Trophoblast cell (in vitro differentiated cells and primary cell): ENCODE measurements around the gene AEBP2.
A peak's percentile ranks its signal among the peaks of the same experiment; 100 is the strongest.

Experiments used
- DNase-seq, 2 donors: peaks; one replicate each; pipeline ENCODE4 v3.0.0-alpha.2; 2016
- H2AFZ ChIP-seq: 2 replicates; pipeline ENCODE4 v1.6.1; 2013; ENCODE audit warnings: low read length, moderate library complexity, mild to moderate bottlenecking; ENCODE audit not compliant: insufficient read depth, poor library complexity
- H2AK5ac ChIP-seq: 2 replicates; pipeline ENCODE4 v1.6.1; 2013; ENCODE audit warnings: mild to moderate bottlenecking, low read length
- H2BK120ac ChIP-seq: 2 replicates; pipeline ENCODE4 v1.6.1; 2013; ENCODE audit warnings: low read length, mild to moderate bottlenecking, moderate library complexity; ENCODE audit not compliant: insufficient read depth, poor library complexity
- H2BK12ac ChIP-seq: 2 replicates; pipeline ENCODE4 v1.6.1; 2013; ENCODE audit warnings: mild to moderate bottlenecking, low read length, moderate library complexity
- H2BK5ac ChIP-seq: 2 replicates; pipeline ENCODE4 v1.6.1; 2013; ENCODE audit warnings: low read length, low read depth, moderate library complexity, mild to moderate bottlenecking; ENCODE audit not compliant: poor library complexity
- H3K14ac ChIP-seq: 2 replicates; pipeline ENCODE4 v1.6.1; 2013; ENCODE audit warnings: mild to moderate bottlenecking, low read length
- H3K18ac ChIP-seq: 2 replicates; pipeline ENCODE4 v1.6.1; 2013; ENCODE audit warnings: mild to moderate bottlenecking, low read length
- H3K23ac ChIP-seq: 2 replicates; pipeline ENCODE4 v1.6.1; 2013; ENCODE audit warnings: low read length
- H3K27ac ChIP-seq: 2 replicates; pipeline ENCODE4 v1.5.1; 2013; ENCODE audit warnings: low read depth, mild to moderate bottlenecking, inconsistent platforms, low read length, moderate library complexity
- H3K27me3 ChIP-seq: 2 replicates; pipeline ENCODE4 v1.6.1; 2013; ENCODE audit warnings: inconsistent platforms, mild to moderate bottlenecking, low read length, moderate library complexity; ENCODE audit not compliant: insufficient read depth
- H3K36me3 ChIP-seq, 2 experiments: 1 replicate in 1 of 2; 2 replicates in 1 of 2; pipeline ENCODE4 v1.6.1; 2013; ENCODE audit warnings: low read length in 2 of 2, mild to moderate bottlenecking in 2 of 2, moderate library complexity in 1 of 2; ENCODE audit not compliant: insufficient read depth in 2 of 2, control insufficient read depth in 1 of 2
- H3K4ac ChIP-seq: 2 replicates; pipeline ENCODE4 v1.6.1; 2013; ENCODE audit warnings: low read depth, mild to moderate bottlenecking, low read length, moderate library complexity
- H3K4me1 ChIP-seq, 2 experiments: 1 replicate in 1 of 2; 2 replicates in 1 of 2; pipeline ENCODE4 v1.6.1; 2013; ENCODE audit warnings: low read length in 2 of 2, mild to moderate bottlenecking in 2 of 2, moderate library complexity in 1 of 2; ENCODE audit not compliant: insufficient read depth in 2 of 2, control insufficient read depth in 1 of 2
- H3K4me2 ChIP-seq: 2 replicates; pipeline ENCODE4 v1.6.1; 2013; ENCODE audit warnings: inconsistent platforms, mild to moderate bottlenecking, low read length, moderate library complexity
- H3K4me3 ChIP-seq: 2 replicates; pipeline ENCODE4 v1.5.1; 2013; ENCODE audit warnings: mild to moderate bottlenecking, low read depth, low read length, inconsistent platforms
- H3K79me1 ChIP-seq: one replicate; pipeline ENCODE4 v1.6.1; 2013; ENCODE audit warnings: low read length
- H3K79me2 ChIP-seq: 2 replicates; pipeline ENCODE4 v1.6.1; 2013; ENCODE audit warnings: low read length, mild to moderate bottlenecking; ENCODE audit not compliant: control insufficient read depth, insufficient read depth, poor library complexity
- H3K9ac ChIP-seq: 2 replicates; pipeline ENCODE4 v1.6.1; 2013; ENCODE audit warnings: mild to moderate bottlenecking, low read length
- H3K9me3 ChIP-seq: 2 replicates; pipeline ENCODE4 v1.6.1; 2013; ENCODE audit warnings: low read depth, mild to moderate bottlenecking, control low read depth, inconsistent platforms, low read length; ENCODE audit not compliant: insufficient read depth
- H4K12ac ChIP-seq: 2 replicates; pipeline ENCODE4 v1.6.1; 2013; ENCODE audit warnings: low read depth, mild to moderate bottlenecking, low read length, moderate library complexity
- H4K8ac ChIP-seq: 2 replicates; pipeline ENCODE4 v1.6.1; 2013; ENCODE audit warnings: low read depth, mild to moderate bottlenecking, low read length, moderate library complexity
- H4K91ac ChIP-seq: one replicate; pipeline ENCODE4 v1.6.1; 2013; ENCODE audit warnings: low read depth, mild to moderate bottlenecking, low read length, moderate library complexity
- WGBS: extraction: QIAGEN DNeasy Blood & Tissue Kit; methylation state at CpG from one replicate; pipeline ENCODE4 v1.1.7; 2013; ENCODE audit warnings: missing lambda C conversion rate; ENCODE audit not compliant: insufficient read length, insufficient coverage; ENCODE audit errors: extremely low coverage; 5-methylcytosine and 5-hydroxymethylcytosine counted together

AEBP2 gene

GRCh38 chr12:19432309-19433170 lies 6.8 kb upstream of the AEBP2 start:
- Histone ChIP-seq H3K4me1 (peaks cover 13 to 18% of the 10 kb centered on the region in 2 experiments), H3K9ac (no peak overlapping the region), H3K79me2 (no peaks in the 10 kb centered on the region), H3K36me3 (no peaks in the 10 kb centered on the region), H2AFZ (peak overlapping the region; percentile 30), H3K9me3 (no peaks in the 10 kb centered on the region), H2BK120ac (peak overlapping the region; percentile 96), H2BK5ac (peak overlapping the region; percentile 98), H3K27ac (peak overlapping the region; percentile 94), H3K4me2 (no peak overlapping the region), H3K14ac (peak overlapping the region; percentile 87), H3K18ac (peak overlapping the region; percentile 42), H3K79me1 (peaks cover 17% of the 10 kb centered on the region), H2BK12ac (peak overlapping the region; percentile 90), H3K27me3 (no peaks in the 10 kb centered on the region), H3K23ac (no peak overlapping the region), H4K8ac (peak overlapping the region; percentile 74), H3K4ac (peak overlapping the region; percentile 51), H4K91ac (peak overlapping the region; percentile 93), H2AK5ac (peak overlapping the region; percentile 74), H4K12ac (peak overlapping the region; percentile 23), H3K4me3 (no peak overlapping the region)
- WGBS, result no CpG with 5 or more reads among the region's 9 CpGs
- no peak for DNase-seq

- no peak overlapping the region for H3K27ac ChIP-seq
- H3K27me3 ChIP-seq, result peaks cover 3% of the 10 kb centered on the region
- no peak overlapping the region for H3K4me3 ChIP-seq
- peak overlapping the region; percentile 33 for H2BK120ac ChIP-seq
- H3K4me2 ChIP-seq, result no peak overlapping the region
- no peaks in the 10 kb centered on the region for H3K36me3 ChIP-seq
- H3K9ac ChIP-seq, result no peak overlapping the region
- H3K4me1 ChIP-seq, result peaks cover 11 to 13% of the 10 kb centered on the region in 2 experiments
- no peak overlapping the region for H2AFZ ChIP-seq
- no peak for DNase-seq
- peak overlapping the region; percentile 18 for H4K91ac ChIP-seq
- WGBS, result no CpG with 5 or more reads among the region's 3 CpGs
- H3K18ac ChIP-seq, result no peak overlapping the region
- no peak overlapping the region for H2BK5ac ChIP-seq
- no peak overlapping the region for H3K4ac ChIP-seq
- H2AK5ac ChIP-seq, result no peak overlapping the region
- H3K14ac ChIP-seq, result no peak overlapping the region
- H3K79me1 ChIP-seq, result peaks cover 19% of the 10 kb centered on the region
- H3K9me3 ChIP-seq, result no peaks in the 10 kb centered on the region
- H3K23ac ChIP-seq, result no peak overlapping the region
- no peak overlapping the region for H4K8ac ChIP-seq
- no peak overlapping the region for H4K12ac ChIP-seq
- H3K79me2 ChIP-seq, result peaks cover 2% of the 10 kb centered on the region
- no peak overlapping the region for H2BK12ac ChIP-seq
These were observed 4.8 kb upstream of the AEBP2 start for GRCh38 chr12:19434538-19434937.

GRCh38 chr12:19435831-19436497 lies 3.3 kb upstream of the AEBP2 start:
- Histone ChIP-seq H2AFZ (no peak overlapping the region), H3K79me1 (peaks cover 30% of the 10 kb centered on the region), H3K9me3 (peaks cover 3% of the 10 kb centered on the region), H3K4me2 (peak overlapping the region; percentile 1), H3K23ac (no peak overlapping the region), H4K8ac (no peak overlapping the region), H3K4me3 (no peak overlapping the region), H3K18ac (no peak overlapping the region), H3K36me3 (no peaks in the 10 kb centered on the region), H2AK5ac (no peak overlapping the region), H3K27me3 (peaks cover 3% of the 10 kb centered on the region), H3K9ac (no peak overlapping the region), H3K4ac (no peak overlapping the region), H4K12ac (no peak overlapping the region), H2BK5ac (no peak overlapping the region), H2BK120ac (no peak overlapping the region), H4K91ac (no peak overlapping the region), H3K27ac (peak overlapping the region; percentile 33), H3K79me2 (peaks cover 13% of the 10 kb centered on the region), H3K4me1 (peaks cover 11 to 13% of the 10 kb centered on the region in 2 experiments), H3K14ac (no peak overlapping the region), H2BK12ac (no peak overlapping the region)
- DNase-seq, result peak; percentile 62 to 82
- WGBS, result no CpG with 5 or more reads among the region's 10 CpGs

- H3K4me3 ChIP-seq, result no peak overlapping the region
- H2BK120ac ChIP-seq, result peak overlapping the region; percentile 83
- no peak overlapping the region for H2AK5ac ChIP-seq
- no peak overlapping the region for H3K9ac ChIP-seq
- H3K27me3 ChIP-seq, result peaks cover 3% of the 10 kb centered on the region
- H4K91ac ChIP-seq, result no peak overlapping the region
- H3K36me3 ChIP-seq, result no peaks in the 10 kb centered on the region
- H3K18ac ChIP-seq, result no peak overlapping the region
- H2BK12ac ChIP-seq, result peak overlapping the region; percentile 54
- no peak overlapping the region for H4K12ac ChIP-seq
- H3K23ac ChIP-seq, result no peak overlapping the region
- peaks cover 3% of the 10 kb centered on the region for H3K9me3 ChIP-seq
- peaks cover 9 to 12% of the 10 kb centered on the region in 2 experiments for H3K4me1 ChIP-seq
- peaks cover 28% of the 10 kb centered on the region for H3K79me1 ChIP-seq
- no peak overlapping the region for H2AFZ ChIP-seq
- H3K79me2 ChIP-seq, result peaks cover 13% of the 10 kb centered on the region
- no CpG with 5 or more reads among the region's 2 CpGs for WGBS
- DNase-seq, result peak in 1 of 2 donors; percentile 57
- no peak overlapping the region for H3K4ac ChIP-seq
- H3K14ac ChIP-seq, result no peak overlapping the region
- no peak overlapping the region for H2BK5ac ChIP-seq
- no peak overlapping the region for H4K8ac ChIP-seq
- H3K4me2 ChIP-seq, result no peak overlapping the region
- no peak overlapping the region for H3K27ac ChIP-seq
These were observed 2.4 kb upstream of the AEBP2 start for GRCh38 chr12:19436931-19437330.
